ENCODE measurements around the gene UBE2D2. TPM values are rescaled to one million over a fixed set of nuclear protein-coding genes. Genes with fewer than 3 reads are reported as not detected.

The UBE2D2 gene
- total and polyA plus RNA-seq, 2 of the 13 experiments (the other 11 are each of a cell fraction or from before 2014, with no cell fraction given), result 79.1 to 109 TPM

DNA sequence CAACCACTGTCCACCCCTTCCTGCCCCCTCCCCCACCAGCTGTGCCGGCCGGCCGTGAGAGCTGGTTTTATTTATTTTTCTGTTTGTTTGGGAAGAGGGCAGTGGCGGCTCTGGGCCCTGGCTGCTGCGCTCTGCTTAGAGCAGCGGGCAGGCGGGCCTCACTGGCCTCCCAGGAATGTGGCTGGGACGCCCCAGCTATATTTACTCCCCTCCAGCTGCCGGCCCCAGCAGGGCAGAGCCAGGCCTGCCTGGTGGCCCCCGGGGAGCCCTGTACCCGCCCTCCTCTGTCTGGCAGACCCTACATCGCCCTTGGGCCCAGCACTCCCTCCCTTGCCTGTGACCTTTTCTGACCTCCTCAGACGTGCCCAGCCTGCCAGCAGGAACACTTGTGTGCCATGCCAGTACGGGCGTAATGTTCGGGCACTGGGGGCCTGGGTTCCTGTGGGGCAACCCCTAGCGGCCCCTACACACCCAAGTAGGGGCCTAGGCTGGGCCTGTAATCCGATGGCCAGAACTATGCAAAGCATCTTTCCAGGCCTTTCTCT lies 94.7 kb downstream of the UBE2D2 start (continued):
- TF ChIP-seq ZC3H4 (CRISPR knock-in tag; IDR thresholded peaks at IDR 0.05; ENCODE audit: borderline replicate concordance), result no peak
- no peak for TF ChIP-seq ELF3 (CRISPR knock-in tag; IDR thresholded peaks at IDR 0.05)
- TF ChIP-seq TP53 (CRISPR knock-in tag; conservative IDR thresholded peaks at IDR 0.05), result no peak
- TF ChIP-seq RBFOX2 (IDR thresholded peaks at IDR 0.05; ENCODE audit: low read depth, low read length), result peak; percentile 38; the same call in 1 of the 2 replicates
- TF ChIP-seq, protein P1, sequence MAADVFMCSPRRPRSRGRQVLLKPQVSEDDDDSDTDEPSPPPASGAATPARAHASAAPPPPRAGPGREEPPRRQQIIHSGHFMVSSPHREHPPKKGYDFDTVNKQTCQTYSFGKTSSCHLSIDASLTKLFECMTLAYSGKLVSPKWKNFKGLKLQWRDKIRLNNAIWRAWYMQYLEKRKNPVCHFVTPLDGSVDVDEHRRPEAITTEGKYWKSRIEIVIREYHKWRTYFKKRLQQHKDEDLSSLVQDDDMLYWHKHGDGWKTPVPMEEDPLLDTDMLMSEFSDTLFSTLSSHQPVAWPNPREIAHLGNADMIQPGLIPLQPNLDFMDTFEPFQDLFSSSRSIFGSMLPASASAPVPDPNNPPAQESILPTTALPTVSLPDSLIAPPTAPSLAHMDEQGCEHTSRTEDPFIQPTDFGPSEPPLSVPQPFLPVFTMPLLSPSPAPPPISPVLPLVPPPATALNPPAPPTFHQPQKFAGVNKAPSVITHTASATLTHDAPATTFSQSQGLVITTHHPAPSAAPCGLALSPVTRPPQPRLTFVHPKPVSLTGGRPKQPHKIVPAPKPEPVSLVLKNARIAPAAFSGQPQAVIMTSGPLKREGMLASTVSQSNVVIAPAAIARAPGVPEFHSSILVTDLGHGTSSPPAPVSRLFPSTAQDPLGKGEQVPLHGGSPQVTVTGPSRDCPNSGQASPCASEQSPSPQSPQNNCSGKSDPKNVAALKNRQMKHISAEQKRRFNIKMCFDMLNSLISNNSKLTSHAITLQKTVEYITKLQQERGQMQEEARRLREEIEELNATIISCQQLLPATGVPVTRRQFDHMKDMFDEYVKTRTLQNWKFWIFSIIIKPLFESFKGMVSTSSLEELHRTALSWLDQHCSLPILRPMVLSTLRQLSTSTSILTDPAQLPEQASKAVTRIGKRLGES (CRISPR knock-in tag; IDR thresholded peaks at IDR 0.05; ENCODE audit: borderline replicate concordance), result no peak
- no peak for TF ChIP-seq FOXA1 (IDR thresholded peaks at IDR 0.05)
- TF ChIP-seq FOXA1 (CRISPR knock-in tag; IDR thresholded peaks at IDR 0.05), result peak; percentile 62; the same call in 1 of the 2 replicates
- no peak for TF ChIP-seq KDM5A (IDR thresholded peaks at IDR 0.05; ENCODE audit: borderline replicate concordance, low read length)
- no peak for TF ChIP-seq ZNF570 (CRISPR knock-in tag; IDR thresholded peaks at IDR 0.05; ENCODE audit: borderline replicate concordance)
- TF ChIP-seq GATAD2A (CRISPR knock-in tag; IDR thresholded peaks at IDR 0.05), result peak; percentile 66
- TF ChIP-seq, protein P2, sequence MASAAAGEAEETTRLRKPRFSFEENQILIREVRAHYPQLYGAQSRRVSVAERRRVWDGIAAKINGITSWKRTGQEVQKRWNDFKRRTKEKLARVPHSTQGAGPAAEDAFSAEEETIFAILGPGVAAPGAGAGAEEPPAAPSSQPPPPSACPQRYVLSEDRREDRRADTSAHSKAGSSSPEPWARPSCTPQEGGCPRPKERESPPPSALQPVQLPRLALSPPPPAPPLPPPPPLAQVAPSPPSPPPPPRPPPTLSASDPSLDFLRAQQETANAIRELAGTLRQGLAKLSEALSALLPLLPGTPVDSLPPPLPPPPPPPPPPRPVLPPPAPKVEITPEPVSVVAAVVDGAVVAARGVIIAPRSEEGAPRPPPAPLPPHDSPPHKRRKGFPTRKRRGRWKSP (CRISPR knock-in tag; IDR thresholded peaks at IDR 0.05), result 0 out of 2 replicates have a peak, but pooled peaks have one; percentile 42
- no peak for TF ChIP-seq XBP1 (CRISPR knock-in tag; IDR thresholded peaks at IDR 0.05)
- TF ChIP-seq PHB2 (IDR thresholded peaks at IDR 0.05; ENCODE audit: partially characterized antibody), result no peak
- TF ChIP-seq SIN3A (IDR thresholded peaks at IDR 0.05; ENCODE audit: borderline replicate concordance, low read depth, low read length), result peak; percentile 74; the same call in 1 of the 2 replicates
- no peak for TF ChIP-seq ZNF451 (CRISPR knock-in tag; IDR thresholded peaks at IDR 0.05)
- TF ChIP-seq ZNF614 (CRISPR knock-in tag; IDR thresholded peaks at IDR 0.05; ENCODE audit: borderline replicate concordance), result no peak
- TF ChIP-seq ZNF678 (CRISPR knock-in tag; IDR thresholded peaks at IDR 0.05), result no peak
- TF ChIP-seq, protein P3, sequence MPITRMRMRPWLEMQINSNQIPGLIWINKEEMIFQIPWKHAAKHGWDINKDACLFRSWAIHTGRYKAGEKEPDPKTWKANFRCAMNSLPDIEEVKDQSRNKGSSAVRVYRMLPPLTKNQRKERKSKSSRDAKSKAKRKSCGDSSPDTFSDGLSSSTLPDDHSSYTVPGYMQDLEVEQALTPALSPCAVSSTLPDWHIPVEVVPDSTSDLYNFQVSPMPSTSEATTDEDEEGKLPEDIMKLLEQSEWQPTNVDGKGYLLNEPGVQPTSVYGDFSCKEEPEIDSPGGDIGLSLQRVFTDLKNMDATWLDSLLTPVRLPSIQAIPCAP (CRISPR knock-in tag; IDR thresholded peaks at IDR 0.05; ENCODE audit: low read depth), result no peak
- no peak for TF ChIP-seq ZNF143 (CRISPR knock-in tag; IDR thresholded peaks at IDR 0.05)
- no peak for TF ChIP-seq U2AF2 (IDR thresholded peaks at IDR 0.05; ENCODE audit: low read depth, low read length)
- TF ChIP-seq, protein P4, sequence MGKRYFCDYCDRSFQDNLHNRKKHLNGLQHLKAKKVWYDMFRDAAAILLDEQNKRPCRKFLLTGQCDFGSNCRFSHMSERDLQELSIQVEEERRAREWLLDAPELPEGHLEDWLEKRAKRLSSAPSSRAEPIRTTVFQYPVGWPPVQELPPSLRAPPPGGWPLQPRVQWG (CRISPR knock-in tag; IDR thresholded peaks at IDR 0.05; ENCODE audit: borderline replicate concordance, low read depth), result no peak
- TF ChIP-seq, protein P5, sequence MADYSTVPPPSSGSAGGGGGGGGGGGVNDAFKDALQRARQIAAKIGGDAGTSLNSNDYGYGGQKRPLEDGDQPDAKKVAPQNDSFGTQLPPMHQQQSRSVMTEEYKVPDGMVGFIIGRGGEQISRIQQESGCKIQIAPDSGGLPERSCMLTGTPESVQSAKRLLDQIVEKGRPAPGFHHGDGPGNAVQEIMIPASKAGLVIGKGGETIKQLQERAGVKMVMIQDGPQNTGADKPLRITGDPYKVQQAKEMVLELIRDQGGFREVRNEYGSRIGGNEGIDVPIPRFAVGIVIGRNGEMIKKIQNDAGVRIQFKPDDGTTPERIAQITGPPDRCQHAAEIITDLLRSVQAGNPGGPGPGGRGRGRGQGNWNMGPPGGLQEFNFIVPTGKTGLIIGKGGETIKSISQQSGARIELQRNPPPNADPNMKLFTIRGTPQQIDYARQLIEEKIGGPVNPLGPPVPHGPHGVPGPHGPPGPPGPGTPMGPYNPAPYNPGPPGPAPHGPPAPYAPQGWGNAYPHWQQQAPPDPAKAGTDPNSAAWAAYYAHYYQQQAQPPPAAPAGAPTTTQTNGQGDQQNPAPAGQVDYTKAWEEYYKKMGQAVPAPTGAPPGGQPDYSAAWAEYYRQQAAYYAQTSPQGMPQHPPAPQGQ (CRISPR knock-in tag; IDR thresholded peaks at IDR 0.05; ENCODE audit: borderline replicate concordance), result no peak
- TF ChIP-seq ZIK1 (CRISPR knock-in tag; IDR thresholded peaks at IDR 0.05; ENCODE audit: borderline replicate concordance, low read depth), result no peak
- TF ChIP-seq KLF13 (CRISPR knock-in tag; IDR thresholded peaks at IDR 0.05), result no peak
- TF ChIP-seq AGO2 (optimal IDR thresholded peaks at IDR 0.05; ENCODE audit: low read depth, low read length), result peak; percentile 83
